Measurements from ENCODE around the gene SSR3. TPM values are rescaled to one million over a fixed set of nuclear protein-coding genes. Genes with fewer than 3 reads are reported as not detected.

The SSR3 gene
- total RNA-seq, 1 donor from 2014 or later, result 217 TPM

DNA sequence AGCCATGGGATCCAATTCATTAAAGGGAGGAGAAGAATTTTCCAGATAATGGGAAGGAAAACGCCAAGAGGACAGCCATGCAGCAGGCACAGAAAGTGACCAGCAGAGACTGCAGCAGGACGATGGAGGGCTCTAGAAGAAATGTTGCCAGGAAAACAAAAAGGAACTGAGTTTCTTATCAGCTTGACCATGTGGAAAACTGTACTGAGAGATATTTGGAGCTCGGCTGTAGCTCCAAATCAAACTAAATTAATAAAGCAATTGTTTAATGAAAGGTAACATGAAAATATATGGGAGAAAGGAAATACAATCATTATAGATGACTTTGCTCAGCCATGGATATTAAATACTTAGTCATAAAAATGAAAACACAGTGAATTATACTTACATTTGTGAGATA lies 63.7 kb downstream of the SSR3 start:
- Histone ChIP-seq H3K4me3 (ENCODE audit: low read depth, low read length) (no peak overlapping the region), H3K36me3 (ENCODE audit: control insufficient read depth, insufficient read depth, low read length) (no peaks in the 10 kb centered on the region), H3K27me3 (ENCODE audit: control insufficient read depth, insufficient read depth, low read length) (no peaks in the 10 kb centered on the region)
- DNase-seq (ENCODE audit: low read depth), result no peak
- TF ChIP-seq, protein P1, sequence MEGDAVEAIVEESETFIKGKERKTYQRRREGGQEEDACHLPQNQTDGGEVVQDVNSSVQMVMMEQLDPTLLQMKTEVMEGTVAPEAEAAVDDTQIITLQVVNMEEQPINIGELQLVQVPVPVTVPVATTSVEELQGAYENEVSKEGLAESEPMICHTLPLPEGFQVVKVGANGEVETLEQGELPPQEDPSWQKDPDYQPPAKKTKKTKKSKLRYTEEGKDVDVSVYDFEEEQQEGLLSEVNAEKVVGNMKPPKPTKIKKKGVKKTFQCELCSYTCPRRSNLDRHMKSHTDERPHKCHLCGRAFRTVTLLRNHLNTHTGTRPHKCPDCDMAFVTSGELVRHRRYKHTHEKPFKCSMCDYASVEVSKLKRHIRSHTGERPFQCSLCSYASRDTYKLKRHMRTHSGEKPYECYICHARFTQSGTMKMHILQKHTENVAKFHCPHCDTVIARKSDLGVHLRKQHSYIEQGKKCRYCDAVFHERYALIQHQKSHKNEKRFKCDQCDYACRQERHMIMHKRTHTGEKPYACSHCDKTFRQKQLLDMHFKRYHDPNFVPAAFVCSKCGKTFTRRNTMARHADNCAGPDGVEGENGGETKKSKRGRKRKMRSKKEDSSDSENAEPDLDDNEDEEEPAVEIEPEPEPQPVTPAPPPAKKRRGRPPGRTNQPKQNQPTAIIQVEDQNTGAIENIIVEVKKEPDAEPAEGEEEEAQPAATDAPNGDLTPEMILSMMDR (IDR thresholded peaks at IDR 0.05; ENCODE audit: insufficient read depth, low read length, poor library complexity, severe bottlenecking), result no peak

Other genes with a start within 250 kb of the SSR3 start
- 19.8 and 26.2 TPM in 2 replicates for gene TIPARP, start 119.5 kb upstream of the SSR3 start, total RNA-seq